Vagina (tissue), 2 donors: ENCODE data around the gene MRC1.

Experiments
- CTCF ChIP-seq, 3 experiments: fragments of 450-650 bp in 2 of 3; fragments of 200-600 bp in 1 of 3; sonication (generic) in 1 of 3; IDR thresholded peaks; one replicate each; pipeline ENCODE4 v1.5.1; 2017 to 2019; ENCODE audit warnings: antibody characterized with exemption in 3 of 3, mild to moderate bottlenecking in 2 of 3, moderate library complexity in 2 of 3
- POLR2A ChIP-seq, 2 donors: fragments of 450-650 bp; IDR thresholded peaks; one replicate each; pipeline ENCODE4 v1.6.1; 2017; ENCODE audit warnings: antibody characterized with exemption in 2 of 2, mild to moderate bottlenecking in 2 of 2, moderate library complexity in 2 of 2
- POLR2AphosphoS5 ChIP-seq, 2 donors: sonication (generic); formaldehyde crosslinking; IDR thresholded peaks; one replicate each; pipeline ENCODE4 v1.9.0; 2017; ENCODE audit warnings: antibody characterized with exemption in 2 of 2, mild to moderate bottlenecking in 2 of 2, low read depth in 1 of 2; ENCODE audit not compliant: insufficient read depth in 1 of 2

GRCh38 chr10:17871036-17871435 is 61.9 kb downstream of the MRC1 start:
- TF ChIP-seq CTCF (IDR thresholded peaks at IDR 0.05): no peak
- no peak for TF ChIP-seq POLR2AphosphoS5 (IDR thresholded peaks at IDR 0.05; ENCODE audit: insufficient read depth in 1 of 2, low read depth in 1 of 2)
- no peak for TF ChIP-seq POLR2A (IDR thresholded peaks at IDR 0.05)
